ENCODE data around the gene PTEN. TPM values are rescaled to one million over a fixed set of nuclear protein-coding genes. Genes with fewer than 3 reads are reported as not detected.

PTEN gene
- total and polyA plus RNA-seq, 9 of the 15 experiments (the other 6 are each of a cell fraction or from before 2014, with no cell fraction given): 8.4 to 56.9 (median 22.2) TPM

GRCh38 chr10:87852089-87852488 lies 11.3 kb upstream of the PTEN start:
- POLR2A ChIA-PET: no interaction called here
- intact Hi-C loops (cut with micrococcal nuclease): loop anchor here (5.0 kb wide), 1 partner anchor 465 kb away; no protein-coding TSS in a partner anchor
- no peak for ATAC-seq

More at GRCh38 chr10:87852089-87852488, 11.3 kb upstream of the PTEN start:
- Histone ChIP-seq H3K79me2 (ENCODE audit: control insufficient read depth, insufficient read depth, low read length) (no peaks in the 10 kb centered on the region), H3K27me3 (ENCODE audit: control insufficient read depth in 2 of 2, insufficient read depth in 2 of 2, low read length in 2 of 2) (no peaks in the 10 kb centered on the region), H3K4me3 (no peak overlapping the region), H3K9ac (ENCODE audit: insufficient read depth in 1 of 2, low read depth in 2 of 2, low read length in 2 of 2) (no peak overlapping the region), H3K9me1 (ENCODE audit: control insufficient read depth, insufficient read depth, low read length) (no peaks in the 10 kb centered on the region), H3K9me3 (replicated peaks; ENCODE audit: control insufficient read depth, insufficient read depth, low read depth, low read length) (no peaks in the 10 kb centered on the region), H3K4me2 (ENCODE audit: insufficient read depth, low read length) (no peak overlapping the region), H3K27ac (ENCODE audit: extremely low read depth, low read depth, low read length) (no peak overlapping the region), H3K36me3 (ENCODE audit: control insufficient read depth, insufficient read depth, low read length) (no peaks in the 10 kb centered on the region), H4K20me1 (replicated peaks; ENCODE audit: control insufficient read depth, insufficient read depth, low read length) (no peaks in the 10 kb centered on the region), H2AFZ (ENCODE audit: low read depth, low read length) (no peak overlapping the region), H3K4me1 (replicated peaks in 1 of 2; ENCODE audit: control insufficient read depth in 2 of 2, insufficient read depth in 2 of 2, low read length in 2 of 2) (no peaks in the 10 kb centered on the region)
- CTCF ChIA-PET (ENCODE audit: low intra/inter-chr PET ratio): interaction anchor here (0.5 kb wide), 1 partner anchor 910 kb away, joined by 5 read pairs; no protein-coding TSS in a partner anchor
- BruUV-seq (replicated peaks): no TSS peak
- in situ Hi-C loops (cut with MboI): loop anchor here (25.0 kb wide), 1 partner anchor 235 kb away; no protein-coding TSS in a partner anchor
- TF ChIP-seq MAFG (tag; conservative IDR thresholded peaks at IDR 0.05) (peak; percentile 55; the same call in 1 of the 2 replicates), HNRNPL (IDR thresholded peaks at IDR 0.05; ENCODE audit: low read depth, low read length) (no peak), C11orf30 (IDR thresholded peaks at IDR 0.05; ENCODE audit: low read depth) (peak; percentile 57), HOMEZ (CRISPR knock-in tag; IDR thresholded peaks at IDR 0.05) (no peak), HDAC3 (IDR thresholded peaks at IDR 0.05; ENCODE audit: borderline replicate concordance, partially characterized antibody) (no peak), TAF7 (tag; IDR thresholded peaks at IDR 0.05) (no peak), MCM3 (IDR thresholded peaks at IDR 0.05) (no peak), ZNF316 (IDR thresholded peaks at IDR 0.05) (peak; percentile 80)
- TF ChIP-seq, protein P1, sequence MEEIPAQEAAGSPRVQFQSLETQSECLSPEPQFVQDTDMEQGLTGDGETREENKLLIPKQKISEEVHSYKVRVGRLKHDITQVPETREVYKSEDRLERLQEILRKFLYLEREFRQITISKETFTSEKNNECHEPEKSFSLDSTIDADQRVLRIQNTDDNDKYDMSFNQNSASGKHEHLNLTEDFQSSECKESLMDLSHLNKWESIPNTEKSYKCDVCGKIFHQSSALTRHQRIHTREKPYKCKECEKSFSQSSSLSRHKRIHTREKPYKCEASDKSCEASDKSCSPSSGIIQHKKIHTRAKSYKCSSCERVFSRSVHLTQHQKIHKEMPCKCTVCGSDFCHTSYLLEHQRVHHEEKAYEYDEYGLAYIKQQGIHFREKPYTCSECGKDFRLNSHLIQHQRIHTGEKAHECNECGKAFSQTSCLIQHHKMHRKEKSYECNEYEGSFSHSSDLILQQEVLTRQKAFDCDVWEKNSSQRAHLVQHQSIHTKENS (CRISPR knock-in tag; IDR thresholded peaks at IDR 0.05): no peak
- TF ChIP-seq, protein P2, sequence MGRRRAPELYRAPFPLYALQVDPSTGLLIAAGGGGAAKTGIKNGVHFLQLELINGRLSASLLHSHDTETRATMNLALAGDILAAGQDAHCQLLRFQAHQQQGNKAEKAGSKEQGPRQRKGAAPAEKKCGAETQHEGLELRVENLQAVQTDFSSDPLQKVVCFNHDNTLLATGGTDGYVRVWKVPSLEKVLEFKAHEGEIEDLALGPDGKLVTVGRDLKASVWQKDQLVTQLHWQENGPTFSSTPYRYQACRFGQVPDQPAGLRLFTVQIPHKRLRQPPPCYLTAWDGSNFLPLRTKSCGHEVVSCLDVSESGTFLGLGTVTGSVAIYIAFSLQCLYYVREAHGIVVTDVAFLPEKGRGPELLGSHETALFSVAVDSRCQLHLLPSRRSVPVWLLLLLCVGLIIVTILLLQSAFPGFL (CRISPR knock-in tag; IDR thresholded peaks at IDR 0.05): no peak
- no peak for DNase-seq (ENCODE audit: extremely low read depth in 1 of 4, low spot score in 3 of 4)
- no peak for FAIRE-seq
- 20% methylated on average over 1 of the region's 1 CpG for WGBS (ENCODE audit: insufficient coverage, low coverage, missing lambda C conversion rate)

Data from K562 (cell line).